SK-N-SH (cell line): ENCODE measurements around the gene MT1E.

Experiments used
- CTCF ChIP-seq: fragments of 200-600 bp; sonication (generic); IDR thresholded peaks from 2 replicates; pipeline ENCODE4 v1.6.1; 2017; ENCODE audit warnings: antibody characterized with exemption, mild to moderate bottlenecking, moderate library complexity
- ELF1 ChIP-seq: IDR thresholded peaks from 2 replicates; pipeline ENCODE4 v1.4.0; 2012
- EP300 ChIP-seq, 2 experiments: IDR thresholded peaks; 2 replicates each; pipeline versions ENCODE4 v1.4.0 to v1.6.1; 2012; ENCODE audit warnings: borderline replicate concordance in 1 of 2, low read depth in 1 of 2, low read length in 1 of 2
- EZH2phosphoT487 ChIP-seq: fragments of 200-600 bp; sonication (generic); IDR thresholded peaks from 2 replicates; pipeline ENCODE4 v1.6.1; 2017; ENCODE audit warnings: low read depth, mixed run types, mild to moderate bottlenecking, antibody characterized with exemption, moderate library complexity, borderline replicate concordance
- FOXM1 ChIP-seq: IDR thresholded peaks from 2 replicates; pipeline ENCODE4 v1.4.0; 2012; ENCODE audit warnings: low read depth, mild to moderate bottlenecking
- MXI1 ChIP-seq: IDR thresholded peaks from 2 replicates; pipeline ENCODE4 v1.6.1; 2012; ENCODE audit warnings: mild to moderate bottlenecking, low read depth, low read length, improper control_type of control experiment
- NRF1 ChIP-seq: IDR thresholded peaks from 2 replicates; pipeline ENCODE4 v1.6.1; 2012; ENCODE audit warnings: low read depth, mild to moderate bottlenecking, low read length
- RAD21 ChIP-seq: IDR thresholded peaks from 2 replicates; pipeline ENCODE4 v1.6.1; 2012; ENCODE audit warnings: mild to moderate bottlenecking, low read length
- RXRA ChIP-seq: IDR thresholded peaks from 2 replicates; pipeline ENCODE4 v1.4.0; 2012; ENCODE audit warnings: low read depth, mild to moderate bottlenecking, borderline replicate concordance
- TAF1 ChIP-seq: IDR thresholded peaks from 2 replicates; pipeline ENCODE4 v1.6.1; 2012; ENCODE audit warnings: low read depth, mild to moderate bottlenecking, low read length, moderate library complexity, borderline replicate concordance
- USF2 ChIP-seq: fragments of 150-350 bp; IDR thresholded peaks from 2 replicates; pipeline ENCODE4 v1.6.1; 2017; ENCODE audit warnings: antibody characterized with exemption, low read length, low read depth, borderline replicate concordance
- YY1 ChIP-seq: IDR thresholded peaks from 2 replicates; pipeline ENCODE4 v1.4.0; 2012; ENCODE audit warnings: low read depth, mild to moderate bottlenecking

GRCh38 chr16:56669005-56669839, 43.6 kb downstream of the MT1E start, which contains the start of gene MT1H:
- TF ChIP-seq FOXM1 = no peak
- TF ChIP-seq RAD21 = no peak
- TF ChIP-seq TAF1 = no peak
- TF ChIP-seq CTCF = no peak
- TF ChIP-seq NRF1 = no peak
- TF ChIP-seq EZH2phosphoT487 = no peak
- no peak for TF ChIP-seq EP300 (IDR thresholded peaks at IDR 0.05; ENCODE audit: borderline replicate concordance in 1 of 2, low read depth in 1 of 2, low read length in 1 of 2)
- no peak for TF ChIP-seq MXI1
- no peak for TF ChIP-seq USF2
- no peak for TF ChIP-seq RXRA
- TF ChIP-seq YY1 = no peak
- TF ChIP-seq ELF1 = no peak
